Esophagus squamous epithelium (tissue), 5 donors: ENCODE results near the gene APOL6. TPM values are rescaled to one million over a fixed set of nuclear protein-coding genes. Genes with fewer than 3 reads are reported as not detected.

Experiments
- DNase-seq: peaks from one replicate; lab custom pipeline; 2025; lab: John Stamatoyannopoulos, UW
- H3K27ac ChIP-seq, 4 donors: fragments of 200-600 bp; sonication (generic); one replicate each; pipeline ENCODE4 v1.5.1; 2016 to 2019; ENCODE audit warnings: mild to moderate bottlenecking in 1 of 4
- H3K27me3 ChIP-seq, 4 donors: fragments of 200-600 bp; sonication (generic); 1 replicate in 3 of 4; 2 replicates in 1 of 4; pipeline versions ENCODE4 v1.5.1 to v1.6.0; 2017 to 2021; ENCODE audit warnings: antibody characterized with exemption in 1 of 4
- H3K36me3 ChIP-seq, 3 donors: fragments of 200-600 bp; sonication (generic); one replicate each; pipeline ENCODE4 v1.5.1; 2016 to 2019
- H3K4me1 ChIP-seq, 3 donors: fragments of 200-600 bp; sonication (generic); one replicate each; pipeline ENCODE4 v1.5.1; 2017 to 2019
- H3K4me3 ChIP-seq, 4 donors: fragments of 200-600 bp; sonication (generic); 1 replicate in 3 of 4; 2 replicates in 1 of 4; pipeline ENCODE4 v1.5.1; 2016 to 2019; ENCODE audit warnings: mild to moderate bottlenecking in 2 of 4, moderate library complexity in 1 of 4
- H3K9me3 ChIP-seq, 3 donors: fragments of 200-600 bp; sonication (generic); one replicate each; pipeline ENCODE4 v1.5.1; 2016 to 2019
- POLR2A ChIP-seq, 4 donors: fragments of 450-650 bp; IDR thresholded peaks; one replicate each; pipeline ENCODE4 v1.6.1; 2017; ENCODE audit warnings: antibody characterized with exemption in 4 of 4, mild to moderate bottlenecking in 4 of 4, moderate library complexity in 3 of 4
- WGBS, 2 donors: methylation state at CpG; one replicate each; pipeline ENCODE4 v1.1.5; 2018; 5-methylcytosine and 5-hydroxymethylcytosine counted together
- intact Hi-C: fragments of 100-400 bp; cut with DNase I; formaldehyde crosslinking; loops from one replicate; pipeline ENCODE4 v1.15.0; 2022
- total RNA-seq, 4 donors: library from RNA; depleted of rRNA; stranded (reverse); fragments of >200 nt; gene quantifications; one replicate each; pipeline ENCODE4 v1.1.0, GENCODE V29; 2016
- TF ChIP-seq, protein P1 (sequence below), 6 experiments: fragments of 450-650 bp in 4 of 6; fragments of 200-600 bp in 2 of 6; sonication (generic) in 2 of 6; IDR thresholded peaks; one replicate each; pipeline ENCODE4 v1.5.1; 2016 to 2019; ENCODE audit warnings: antibody characterized with exemption in 6 of 6, mild to moderate bottlenecking in 4 of 6, moderate library complexity in 4 of 6
- donor health status: DM: yes; HTN: yes; CAD: no.

APOL6 gene
- total RNA-seq, 4 donors from 2014 or later, result 7.8 to 22.3 (median 9.5) TPM

DNA sequence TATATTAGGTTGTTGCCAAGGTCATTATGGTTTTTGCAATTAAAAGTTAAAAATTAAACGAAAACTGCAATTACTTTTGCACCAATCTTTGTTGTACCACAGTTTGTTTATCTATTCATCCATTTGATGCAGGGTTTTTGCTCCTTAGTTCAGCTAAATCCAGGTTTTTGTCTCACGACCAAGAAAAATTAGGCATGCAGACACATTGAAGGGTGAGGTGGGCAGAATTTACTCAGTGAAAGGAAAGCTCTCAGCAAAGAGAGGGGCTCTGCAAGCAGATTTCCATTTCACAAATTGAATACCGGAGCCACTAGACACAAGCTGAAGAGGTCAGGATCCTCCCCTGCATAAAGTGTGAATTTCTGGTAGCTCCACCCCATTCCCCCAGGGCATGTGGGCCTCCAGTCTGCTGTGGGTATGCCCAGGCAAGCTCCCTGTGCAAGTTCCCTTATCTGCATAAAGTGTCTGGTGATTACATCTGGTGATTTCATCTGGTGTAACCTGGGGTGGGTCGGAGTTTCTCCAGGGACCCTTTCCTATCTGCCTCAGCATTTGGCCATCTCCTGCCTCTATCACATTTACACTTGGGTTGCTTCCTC, 33.3 kb downstream of the APOL6 start:
- DNase-seq, result no peak
- no peak for TF ChIP-seq POLR2A (IDR thresholded peaks at IDR 0.05)
- intact Hi-C loops, result no loop called here
- WGBS, 2 donors, result 62 to 82% methylated on average over 4 of the region's 4 CpGs
- H3K9me3 ChIP-seq, result no peaks in the 10 kb centered on the region
- no peaks in the 10 kb centered on the region for H3K27me3 ChIP-seq
- H3K27ac ChIP-seq, result no peak overlapping the region
- H3K4me1 ChIP-seq, result no peaks in the 10 kb centered on the region
- H3K4me3 ChIP-seq, result no peak overlapping the region
- H3K36me3 ChIP-seq, result no peaks in the 10 kb centered on the region

DNA sequence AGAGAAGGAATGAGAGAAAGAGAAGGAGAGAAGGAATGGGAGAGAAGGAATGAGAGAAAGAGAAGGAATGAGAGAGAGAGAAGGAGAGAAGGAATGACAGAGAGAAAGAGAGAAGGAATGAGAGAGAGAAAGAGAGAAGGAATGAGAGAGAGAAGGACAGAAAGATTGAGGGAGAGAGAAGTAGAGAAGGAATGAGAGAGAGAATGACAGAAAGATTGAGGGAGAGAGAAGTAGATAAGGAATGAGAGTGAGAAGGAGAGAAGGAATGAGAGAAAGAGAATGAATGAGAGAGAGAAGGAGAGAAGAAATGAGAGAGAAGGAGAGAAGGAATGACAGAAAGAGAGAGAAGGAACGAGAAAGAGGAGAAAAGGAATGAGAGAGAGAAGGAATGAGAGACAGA, 35.3 kb downstream of the APOL6 start:
- WGBS, 2 donors, result 64 to 79% methylated on average over 1 of the region's 1 CpG
- H3K4me3 ChIP-seq, result no peak overlapping the region
- DNase-seq, result no peak
- no peak for TF ChIP-seq POLR2A (IDR thresholded peaks at IDR 0.05)
- TF ChIP-seq, protein P1, sequence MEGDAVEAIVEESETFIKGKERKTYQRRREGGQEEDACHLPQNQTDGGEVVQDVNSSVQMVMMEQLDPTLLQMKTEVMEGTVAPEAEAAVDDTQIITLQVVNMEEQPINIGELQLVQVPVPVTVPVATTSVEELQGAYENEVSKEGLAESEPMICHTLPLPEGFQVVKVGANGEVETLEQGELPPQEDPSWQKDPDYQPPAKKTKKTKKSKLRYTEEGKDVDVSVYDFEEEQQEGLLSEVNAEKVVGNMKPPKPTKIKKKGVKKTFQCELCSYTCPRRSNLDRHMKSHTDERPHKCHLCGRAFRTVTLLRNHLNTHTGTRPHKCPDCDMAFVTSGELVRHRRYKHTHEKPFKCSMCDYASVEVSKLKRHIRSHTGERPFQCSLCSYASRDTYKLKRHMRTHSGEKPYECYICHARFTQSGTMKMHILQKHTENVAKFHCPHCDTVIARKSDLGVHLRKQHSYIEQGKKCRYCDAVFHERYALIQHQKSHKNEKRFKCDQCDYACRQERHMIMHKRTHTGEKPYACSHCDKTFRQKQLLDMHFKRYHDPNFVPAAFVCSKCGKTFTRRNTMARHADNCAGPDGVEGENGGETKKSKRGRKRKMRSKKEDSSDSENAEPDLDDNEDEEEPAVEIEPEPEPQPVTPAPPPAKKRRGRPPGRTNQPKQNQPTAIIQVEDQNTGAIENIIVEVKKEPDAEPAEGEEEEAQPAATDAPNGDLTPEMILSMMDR (IDR thresholded peaks at IDR 0.05), result no peak
- H3K36me3 ChIP-seq, result no peaks in the 10 kb centered on the region
- H3K4me1 ChIP-seq, result no peaks in the 10 kb centered on the region
- intact Hi-C loops, result no loop called here
- no peaks in the 10 kb centered on the region for H3K27me3 ChIP-seq
- H3K9me3 ChIP-seq, result no peaks in the 10 kb centered on the region
- H3K27ac ChIP-seq, result no peak overlapping the region

DNA sequence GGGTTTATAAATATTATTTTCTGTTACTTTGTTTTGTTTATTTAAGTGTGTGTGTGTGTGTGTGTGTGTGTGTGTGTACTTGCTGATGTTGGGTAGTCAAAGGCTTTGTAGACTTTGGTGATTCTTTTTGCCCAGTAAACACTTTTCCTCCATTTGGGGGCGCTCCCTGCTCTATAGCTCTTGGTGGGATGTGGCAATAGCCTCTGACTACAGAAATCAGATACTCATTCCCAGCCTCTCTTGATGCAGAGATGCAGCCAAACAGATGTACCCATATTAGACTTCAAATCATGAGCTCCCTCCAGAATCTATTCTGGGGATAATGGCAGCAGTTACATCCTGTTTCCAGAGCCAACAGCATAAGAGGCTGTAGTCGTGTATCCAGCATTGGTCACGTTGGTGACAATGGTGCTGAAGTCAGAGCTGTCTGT, 36.0 kb downstream of the APOL6 start:
- no peak for DNase-seq
- intact Hi-C loops, result no loop called here
- Histone ChIP-seq H3K36me3 (no peaks in the 10 kb centered on the region), H3K9me3 (no peaks in the 10 kb centered on the region), H3K4me3 (no peak overlapping the region), H3K27me3 (no peaks in the 10 kb centered on the region), H3K4me1 (no peaks in the 10 kb centered on the region), H3K27ac (no peak overlapping the region)
- TF ChIP-seq, protein P1 (IDR thresholded peaks at IDR 0.05), result peak in 1 of 6 experiments; percentile 8
- no peak for TF ChIP-seq POLR2A (IDR thresholded peaks at IDR 0.05)
- WGBS, 2 donors, result 53 to 67% methylated on average over 2 to 3 of the region's 3 CpGs

DNA sequence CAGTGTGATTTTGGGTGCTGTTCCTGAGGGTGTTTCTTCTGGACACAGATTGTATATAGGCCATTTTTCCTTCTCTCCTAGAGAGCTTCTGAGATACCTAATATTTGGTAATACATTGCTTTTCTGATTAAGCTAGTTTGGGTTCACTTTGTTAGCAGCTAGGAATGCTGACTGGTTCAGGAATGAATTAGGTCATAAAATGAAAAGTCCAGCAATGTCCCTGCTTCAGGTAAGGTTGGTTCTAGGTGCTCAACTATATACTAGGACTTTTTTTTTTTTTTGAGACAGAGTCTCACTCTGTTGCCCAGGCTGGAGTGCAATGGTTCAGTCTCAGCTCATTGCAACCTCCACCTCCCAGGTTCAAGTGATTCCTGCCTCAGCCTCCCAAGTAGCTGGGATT, 36.5 kb downstream of the APOL6 start:
- no peak overlapping the region for H3K27ac ChIP-seq
- no peaks in the 10 kb centered on the region for H3K9me3 ChIP-seq
- H3K27me3 ChIP-seq, result no peaks in the 10 kb centered on the region
- no peaks in the 10 kb centered on the region for H3K36me3 ChIP-seq
- H3K4me1 ChIP-seq, result no peaks in the 10 kb centered on the region
- no peak for DNase-seq
- TF ChIP-seq, protein P1 (IDR thresholded peaks at IDR 0.05), result no peak
- TF ChIP-seq POLR2A (IDR thresholded peaks at IDR 0.05), result no peak
- intact Hi-C loops, result no loop called here
- no peak overlapping the region for H3K4me3 ChIP-seq

DNA sequence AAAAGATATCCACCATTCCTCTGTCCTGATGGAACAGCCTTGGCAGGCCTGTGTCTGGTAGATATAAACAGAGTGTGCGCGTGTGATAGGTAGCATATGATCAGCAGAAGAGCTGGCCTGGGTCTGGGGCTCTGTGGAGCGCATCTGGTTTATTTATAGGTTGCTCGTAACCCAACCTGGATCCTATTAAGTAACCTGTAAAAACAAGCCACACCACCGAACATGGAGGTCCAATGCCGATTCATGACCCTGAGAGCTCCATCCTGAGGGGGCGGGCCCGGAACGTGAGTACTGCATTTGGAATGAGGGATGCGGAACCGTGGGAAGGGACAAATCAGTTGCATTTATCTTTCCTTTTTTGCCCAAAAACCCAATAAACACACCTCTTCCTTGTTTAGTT, 37.5 kb downstream of the APOL6 start:
- no peak for DNase-seq
- H3K36me3 ChIP-seq, result no peaks in the 10 kb centered on the region
- TF ChIP-seq, protein P1 (IDR thresholded peaks at IDR 0.05), result no peak
- no peak for TF ChIP-seq POLR2A (IDR thresholded peaks at IDR 0.05)
- H3K4me3 ChIP-seq, result no peak overlapping the region
- intact Hi-C loops, result no loop called here
- no peaks in the 10 kb centered on the region for H3K27me3 ChIP-seq
- no peaks in the 10 kb centered on the region for H3K4me1 ChIP-seq
- no peaks in the 10 kb centered on the region for H3K9me3 ChIP-seq
- H3K27ac ChIP-seq, result no peak overlapping the region
- WGBS, 2 donors, result 78 to 95% methylated on average over 11 of the region's 11 CpGs

DNA sequence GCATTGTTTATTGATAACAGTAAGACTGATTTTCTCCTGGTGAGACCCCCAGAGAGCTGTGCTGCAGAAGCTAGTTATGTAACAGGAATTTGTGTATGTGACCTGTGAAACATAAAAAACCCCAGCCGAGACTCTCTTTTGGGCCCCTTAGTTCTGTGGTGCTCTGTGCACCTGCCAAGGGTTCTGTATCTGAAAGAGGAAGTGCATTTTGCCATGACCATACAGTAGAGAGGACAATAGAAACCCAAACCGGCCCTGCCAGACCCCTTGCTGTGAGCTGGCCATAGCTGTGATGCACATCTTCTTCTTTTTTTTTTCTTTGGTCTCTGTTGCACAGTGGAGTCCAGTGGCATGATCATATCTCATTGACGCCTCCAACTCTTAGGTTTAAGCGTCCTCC, 38.1 kb downstream of the APOL6 start:
- no peak for DNase-seq
- H3K36me3 ChIP-seq, result no peaks in the 10 kb centered on the region
- TF ChIP-seq, protein P1 (IDR thresholded peaks at IDR 0.05), result no peak
- no peak for TF ChIP-seq POLR2A (IDR thresholded peaks at IDR 0.05)
- H3K9me3 ChIP-seq, result no peaks in the 10 kb centered on the region
- H3K27me3 ChIP-seq, result no peaks in the 10 kb centered on the region
- H3K27ac ChIP-seq, result no peak overlapping the region
- H3K4me1 ChIP-seq, result no peaks in the 10 kb centered on the region
- no peak overlapping the region for H3K4me3 ChIP-seq
- WGBS, 2 donors, result 80 to 89% methylated on average over 4 of the region's 4 CpGs
- intact Hi-C loops, result no loop called here
